Skeletal muscle tissue (tissue), 4 donors: Measurements from ENCODE around the gene MYLK4. TPM values are rescaled to one million over a fixed set of nuclear protein-coding genes. Genes with fewer than 3 reads are reported as not detected.

Source experiments
- H3K27ac ChIP-seq: one replicate; pipeline ENCODE4 v1.7.0; 2013; ENCODE audit warnings: mild to moderate bottlenecking, low read depth, low read length, inconsistent platforms
- H3K27me3 ChIP-seq, 3 donors: one replicate each; pipeline ENCODE4 v1.7.0; 2013; ENCODE audit warnings: low read length in 3 of 3; ENCODE audit not compliant: control insufficient read depth in 3 of 3, insufficient read depth in 3 of 3
- H3K36me3 ChIP-seq, 3 donors: one replicate each; pipeline ENCODE4 v1.7.0; 2013; ENCODE audit warnings: low read length in 3 of 3; ENCODE audit not compliant: control insufficient read depth in 3 of 3, insufficient read depth in 3 of 3
- H3K4me1 ChIP-seq, 3 donors: one replicate each; pipeline ENCODE4 v1.7.0; 2013; ENCODE audit warnings: low read length in 3 of 3, mild to moderate bottlenecking in 3 of 3; ENCODE audit not compliant: control insufficient read depth in 3 of 3, insufficient read depth in 3 of 3
- H3K4me3 ChIP-seq, 3 donors: one replicate each; pipeline ENCODE4 v1.7.0; 2013; ENCODE audit warnings: low read length in 3 of 3
- H3K9ac ChIP-seq, 3 donors: one replicate each; pipeline ENCODE4 v1.7.0; 2013; ENCODE audit warnings: low read length in 3 of 3, mild to moderate bottlenecking in 3 of 3, moderate library complexity in 2 of 3, low read depth in 1 of 3
- H3K9me3 ChIP-seq, 3 donors: one replicate each; pipeline ENCODE4 v1.7.0; 2013; ENCODE audit warnings: low read length in 3 of 3; ENCODE audit not compliant: control insufficient read depth in 3 of 3
- total RNA-seq: library from RNA; depleted of rRNA; stranded (reverse); fragments of >200 nt; gene quantifications from one replicate; pipeline ENCODE4 v1.2.3, GENCODE V29; 2014
- donor health status: Osteomylitis.

MYLK4 gene
- total RNA-seq, 1 donor from 2014 or later, result 5.7 TPM

DNA sequence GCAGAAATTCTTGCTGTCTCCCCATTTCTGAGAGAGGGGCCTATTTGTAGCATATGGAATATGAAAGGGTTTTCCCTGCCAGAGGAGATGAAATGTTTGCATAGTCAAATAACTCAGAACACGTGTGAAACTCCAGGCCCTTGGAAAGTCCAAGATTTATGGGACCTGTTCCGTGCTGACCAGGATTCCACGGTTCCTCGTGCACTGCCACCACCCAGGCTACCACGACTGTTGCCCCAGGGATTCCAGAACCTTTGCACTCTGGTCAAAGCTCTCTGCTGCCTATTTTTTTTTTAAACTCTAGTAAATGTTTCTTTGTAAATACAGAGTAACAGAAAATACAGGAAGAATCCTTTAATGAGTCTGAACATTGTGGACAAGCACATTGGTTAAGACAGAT lies 35.0 kb downstream of the MYLK4 start:
- no peak overlapping the region for H3K27ac ChIP-seq
- no peaks in the 10 kb centered on the region for H3K36me3 ChIP-seq
- no peak overlapping the region for H3K9ac ChIP-seq
- no peaks in the 10 kb centered on the region for H3K27me3 ChIP-seq
- H3K4me1 ChIP-seq, result peaks cover 17 to 26% (median 22%) of the 10 kb centered on the region in 3 donors
- no peak overlapping the region for H3K4me3 ChIP-seq
- no peaks in the 10 kb centered on the region for H3K9me3 ChIP-seq

DNA sequence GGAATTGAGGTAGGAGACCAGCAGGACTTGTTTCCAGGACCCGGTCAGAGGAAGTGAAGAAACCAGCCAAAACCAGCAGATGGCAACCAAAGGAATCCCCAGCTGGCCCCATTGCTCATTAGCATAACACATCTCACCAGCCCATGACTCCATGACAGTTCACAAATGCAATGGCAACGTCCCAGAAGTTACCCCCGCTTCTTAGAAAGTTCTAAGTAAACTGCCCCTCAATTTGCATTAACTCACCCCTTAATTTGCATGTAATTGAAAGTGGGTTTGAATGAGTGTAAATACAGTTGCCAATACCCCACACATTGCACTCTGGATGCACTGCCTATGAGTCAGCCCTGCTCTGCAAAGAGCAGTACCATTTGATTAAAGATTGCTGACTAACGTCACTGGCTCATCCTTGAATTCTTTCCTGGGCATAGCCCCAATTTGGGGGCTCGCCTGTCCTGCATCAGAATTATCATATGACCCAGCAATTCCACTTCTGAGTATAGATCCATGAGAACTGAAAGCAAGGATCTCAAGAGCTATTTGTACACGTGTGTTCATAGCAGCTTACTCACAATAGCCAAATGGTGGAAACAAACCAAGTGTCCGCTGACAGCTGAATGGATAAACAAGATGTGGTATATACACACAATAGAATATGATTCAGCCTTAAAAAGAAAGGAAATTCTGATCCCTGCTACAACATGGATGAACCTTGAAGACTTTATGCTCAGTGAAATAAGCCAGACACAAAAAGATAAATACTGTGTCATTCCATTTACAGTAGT lies 36.4 kb downstream of the MYLK4 start:
- Histone ChIP-seq H3K27ac (no peak overlapping the region), H3K9me3 (no peaks in the 10 kb centered on the region), H3K9ac (no peak overlapping the region), H3K4me3 (no peak overlapping the region), H3K27me3 (no peaks in the 10 kb centered on the region), H3K36me3 (no peaks in the 10 kb centered on the region), H3K4me1 (peaks cover 17 to 26% (median 22%) of the 10 kb centered on the region in 3 donors)

DNA sequence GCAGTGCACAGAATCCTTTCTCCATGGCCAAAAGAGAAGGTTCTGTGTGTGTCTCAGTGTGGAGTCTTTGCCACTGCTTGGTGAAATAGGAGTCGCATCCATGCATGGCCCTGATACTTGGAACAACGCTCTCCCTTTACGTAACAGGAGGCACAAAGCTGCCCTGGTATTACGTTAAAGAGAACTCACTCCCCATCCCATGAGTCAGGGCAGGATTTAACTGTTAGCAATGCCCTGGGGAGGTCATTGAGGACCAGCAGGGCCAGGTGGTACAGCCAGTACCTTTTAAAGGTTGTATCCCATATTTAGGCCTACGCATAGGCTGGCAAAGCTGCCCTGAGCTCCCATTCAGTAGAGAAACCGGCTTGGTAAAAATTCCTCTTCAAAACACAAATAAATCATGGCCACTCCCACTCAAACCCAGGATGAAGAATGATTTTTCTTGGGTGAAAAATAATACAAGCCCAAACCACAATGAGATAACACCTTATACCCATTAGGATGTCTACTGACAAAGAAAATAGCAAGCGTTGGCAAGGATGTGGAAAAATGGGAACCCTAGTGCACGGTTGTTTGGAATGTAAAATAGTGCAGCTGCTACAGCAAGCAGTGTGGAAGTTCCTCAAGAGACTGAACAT lies 37.1 kb downstream of the MYLK4 start:
- no peak overlapping the region for H3K27ac ChIP-seq
- H3K36me3 ChIP-seq, result no peaks in the 10 kb centered on the region
- H3K27me3 ChIP-seq, result no peaks in the 10 kb centered on the region
- H3K4me1 ChIP-seq, result peaks cover 17 to 26% (median 22%) of the 10 kb centered on the region in 3 donors
- peak overlapping the region in 1 of 3 donors; percentile 17 for H3K9ac ChIP-seq
- no peak overlapping the region for H3K4me3 ChIP-seq
- H3K9me3 ChIP-seq, result no peaks in the 10 kb centered on the region

DNA sequence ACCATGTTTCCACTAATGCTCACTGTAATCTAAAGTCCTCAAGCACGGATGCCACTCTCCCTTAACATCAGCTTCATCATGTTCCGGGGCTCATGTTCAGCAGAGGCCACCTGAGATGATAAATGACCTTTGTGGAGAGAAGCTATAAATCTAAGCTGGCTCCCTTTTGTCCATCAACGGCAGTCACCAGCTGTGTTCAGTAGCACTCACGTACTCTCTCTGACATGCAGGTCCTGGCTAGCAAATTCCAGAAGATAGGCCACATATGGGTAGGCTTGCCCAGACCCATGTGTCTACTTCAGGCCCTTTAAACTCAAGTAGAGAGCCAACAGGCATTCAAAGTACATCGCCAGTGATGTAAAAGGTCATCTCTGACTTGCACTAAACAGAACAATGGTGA lies 38.6 kb downstream of the MYLK4 start:
- Histone ChIP-seq H3K9ac (peak overlapping the region in 1 of 3 donors; percentile 6), H3K4me1 (peaks cover 17 to 26% (median 22%) of the 10 kb centered on the region in 3 donors), H3K27me3 (no peaks in the 10 kb centered on the region), H3K27ac (peak overlapping the region; percentile 36), H3K9me3 (no peaks in the 10 kb centered on the region), H3K4me3 (no peak overlapping the region), H3K36me3 (no peaks in the 10 kb centered on the region)

DNA sequence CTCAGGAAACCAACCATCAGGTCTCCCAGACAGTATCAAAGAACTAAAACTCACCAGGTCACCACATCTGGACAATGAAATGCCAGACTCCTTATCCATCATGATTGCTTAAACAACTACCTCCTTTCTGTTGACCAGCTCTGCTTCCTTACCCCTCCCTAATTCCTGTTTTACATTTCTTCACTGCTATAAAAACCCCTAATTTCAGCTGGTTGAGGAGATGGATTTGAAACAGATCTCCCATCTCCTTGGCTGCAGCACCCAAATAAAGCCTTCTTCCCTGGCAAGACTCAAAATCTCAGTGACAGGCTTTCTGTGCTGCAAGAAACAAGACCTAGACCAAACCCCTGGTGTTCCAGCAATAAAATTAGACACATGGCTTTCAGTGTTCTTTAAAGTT lies 40.3 kb downstream of the MYLK4 start:
- no peak overlapping the region for H3K9ac ChIP-seq
- H3K27me3 ChIP-seq, result no peaks in the 10 kb centered on the region
- H3K4me1 ChIP-seq, result peaks cover 17 to 31% (median 22%) of the 10 kb centered on the region in 3 donors
- no peak overlapping the region for H3K27ac ChIP-seq
- no peaks in the 10 kb centered on the region for H3K9me3 ChIP-seq
- H3K36me3 ChIP-seq, result no peaks in the 10 kb centered on the region
- no peak overlapping the region for H3K4me3 ChIP-seq

DNA sequence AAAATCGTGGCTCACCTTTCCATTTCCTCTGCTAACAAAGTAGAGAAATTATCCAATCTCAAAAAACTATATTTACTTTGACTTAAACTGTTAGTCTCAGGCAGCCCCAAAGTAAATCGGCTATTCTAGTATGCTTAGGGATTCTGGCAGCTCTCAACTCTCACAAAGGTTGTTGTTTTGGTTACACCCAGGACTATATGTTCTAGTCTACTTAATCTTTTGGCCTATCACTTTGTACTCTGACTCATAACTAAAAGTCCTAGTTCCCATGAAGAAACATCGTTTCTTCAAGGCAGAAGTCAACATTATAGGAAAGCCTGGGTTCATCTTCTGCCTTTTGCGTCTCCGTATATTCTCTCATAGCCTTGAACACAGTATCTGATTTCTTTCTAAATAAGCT lies 42.3 kb downstream of the MYLK4 start:
- H3K9ac ChIP-seq, result no peak overlapping the region
- no peaks in the 10 kb centered on the region for H3K36me3 ChIP-seq
- no peak overlapping the region for H3K27ac ChIP-seq
- peaks cover 9 to 20% (median 13%) of the 10 kb centered on the region in 3 donors for H3K4me1 ChIP-seq
- H3K27me3 ChIP-seq, result no peaks in the 10 kb centered on the region
- H3K9me3 ChIP-seq, result no peaks in the 10 kb centered on the region
- no peak overlapping the region for H3K4me3 ChIP-seq

DNA sequence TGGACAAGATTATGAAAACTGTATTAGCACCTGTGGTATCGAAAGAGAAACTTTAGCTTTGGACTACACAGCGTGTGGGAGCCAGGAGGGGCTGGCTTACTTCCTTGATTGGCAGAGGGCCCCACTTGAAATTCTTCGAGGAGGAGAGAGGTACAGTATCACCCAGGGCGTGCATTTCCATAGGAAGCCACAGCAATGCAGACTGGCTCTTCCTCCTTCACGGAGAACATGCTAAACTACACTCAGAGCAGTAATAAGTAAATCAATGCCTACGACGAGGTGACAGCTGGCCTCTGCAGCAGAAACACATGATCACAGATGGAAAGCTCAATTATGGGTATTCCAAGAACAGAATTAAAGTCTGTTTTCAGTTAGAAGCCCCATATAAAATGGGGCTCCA lies 44.2 kb downstream of the MYLK4 start:
- Histone ChIP-seq H3K4me1 (peaks cover 0 to 9% (median 0%) of the 10 kb centered on the region in 3 donors), H3K27ac (no peak overlapping the region)

DNA sequence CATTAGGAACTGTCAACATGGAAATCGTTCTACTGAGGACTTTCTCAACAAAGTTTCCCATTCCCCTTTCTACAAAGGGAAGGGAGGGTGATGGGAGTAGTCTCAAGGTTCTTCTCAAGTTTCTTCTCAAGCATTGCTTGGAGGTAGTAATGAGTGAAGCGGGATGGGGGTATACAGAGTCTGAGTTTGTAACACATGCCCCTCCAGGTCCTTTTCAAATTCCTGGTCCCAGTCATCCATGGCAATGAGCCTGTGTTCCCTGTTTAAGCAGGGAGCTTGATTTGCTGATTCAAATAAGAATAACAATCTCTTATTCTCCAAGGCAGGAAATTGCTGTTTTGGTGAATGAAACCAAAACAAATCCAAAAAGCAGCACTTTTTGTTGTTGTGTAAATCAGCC lies 45.5 kb downstream of the MYLK4 start:
- Histone ChIP-seq H3K4me3 (no peak overlapping the region), H3K27me3 (no peaks in the 10 kb centered on the region), H3K9ac (no peak overlapping the region), H3K27ac (no peak overlapping the region), H3K9me3 (no peaks in the 10 kb centered on the region), H3K4me1 (peaks cover 0 to 5% (median 0%) of the 10 kb centered on the region in 3 donors), H3K36me3 (no peaks in the 10 kb centered on the region)

More for the DNA sequence above, 44.2 kb downstream of the MYLK4 start:
- Histone ChIP-seq H3K36me3 (no peaks in the 10 kb centered on the region), H3K9me3 (no peaks in the 10 kb centered on the region), H3K27me3 (no peaks in the 10 kb centered on the region), H3K9ac (peak overlapping the region in 1 of 3 donors; percentile 6), H3K4me3 (peak overlapping the region in 1 of 3 donors; percentile 3)

DNA sequence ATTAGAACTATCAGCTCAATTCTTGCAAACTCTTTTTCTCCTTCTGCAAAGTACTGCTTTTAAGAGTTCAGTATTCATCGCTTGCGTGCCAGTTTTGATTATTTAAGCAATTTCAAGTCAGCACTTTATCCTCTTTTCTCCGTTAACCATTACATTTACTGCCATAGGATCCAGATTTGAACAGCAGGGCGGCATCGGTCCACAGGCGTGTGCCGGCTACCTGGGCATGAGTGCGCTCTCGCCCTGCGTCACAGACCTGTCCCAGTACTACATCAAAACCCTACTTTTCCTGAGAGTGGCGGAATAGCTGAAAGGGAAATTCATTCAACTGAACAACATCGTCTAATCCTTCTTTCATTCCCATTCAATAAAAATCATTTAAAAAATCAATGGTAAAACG lies 53.4 kb downstream of the MYLK4 start:
- Histone ChIP-seq H3K4me1 (peaks cover 0 to 3% (median 0%) of the 10 kb centered on the region in 3 donors), H3K4me3 (no peak overlapping the region), H3K27ac (no peak overlapping the region), H3K27me3 (no peaks in the 10 kb centered on the region), H3K9me3 (no peaks in the 10 kb centered on the region), H3K9ac (no peak overlapping the region), H3K36me3 (no peaks in the 10 kb centered on the region)

DNA sequence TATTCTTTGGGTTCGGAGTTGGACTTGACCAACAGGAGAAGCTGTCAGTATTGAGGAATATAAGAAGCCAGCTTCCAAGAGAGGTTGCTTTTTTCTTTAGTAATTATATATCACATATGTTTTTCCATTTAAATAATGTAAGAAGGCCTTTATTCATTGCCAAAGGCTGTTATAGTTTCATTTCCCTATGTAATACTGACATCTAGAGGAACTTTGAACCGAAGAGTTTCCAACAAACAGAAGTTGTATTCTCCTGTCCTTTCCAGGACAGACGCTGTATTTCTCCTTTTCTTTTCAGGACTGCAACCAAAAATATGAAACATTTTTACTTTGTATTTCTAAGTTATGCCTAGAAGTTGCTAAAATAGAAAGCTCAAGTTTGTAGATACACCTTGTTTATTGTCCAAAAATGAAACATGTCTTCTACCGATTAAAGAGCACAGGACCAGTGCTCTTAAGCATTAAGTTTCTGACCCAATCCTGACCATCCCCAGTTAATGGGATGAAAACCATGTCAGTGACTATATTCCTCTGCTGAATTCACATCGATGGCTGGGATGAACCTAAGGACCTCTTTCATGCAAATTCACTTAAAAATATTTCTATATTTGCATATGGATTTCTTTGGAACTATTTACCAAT lies 55.1 kb downstream of the MYLK4 start:
- Histone ChIP-seq H3K4me1 (peaks cover 0 to 3% (median 0%) of the 10 kb centered on the region in 3 donors), H3K27me3 (no peaks in the 10 kb centered on the region), H3K4me3 (no peak overlapping the region), H3K27ac (no peak overlapping the region), H3K9me3 (no peaks in the 10 kb centered on the region), H3K36me3 (no peaks in the 10 kb centered on the region), H3K9ac (peak overlapping the region in 1 of 3 donors; percentile 14)
